Gastroesophageal sphincter (tissue), 4 donors: Measurements from ENCODE around the gene TIGD7. TPM values are rescaled to one million over a fixed set of nuclear protein-coding genes. Genes with fewer than 3 reads are reported as not detected.

Experiments used
- ATAC-seq: fragments of 150-250 bp; one replicate; pipeline ENCODE4 v1.9.1; 2016; ENCODE audit warnings: mild to moderate bottlenecking, moderate library complexity
- H3K27ac ChIP-seq, 4 donors: fragments of 200-600 bp; sonication (generic) in 3 of 4; 1 replicate in 3 of 4; 2 replicates in 1 of 4; pipeline ENCODE4 v1.5.1; 2016 to 2019
- H3K27me3 ChIP-seq: fragments of 200-600 bp; sonication (generic); one replicate; pipeline ENCODE4 v1.5.1; 2019
- H3K36me3 ChIP-seq, 2 donors: fragments of 200-600 bp; sonication (generic); one replicate each; pipeline ENCODE4 v1.5.1; 2019; ENCODE audit warnings: control low read depth in 1 of 2
- H3K4me1 ChIP-seq, 3 donors: fragments of 200-600 bp; sonication (generic); 1 replicate in 2 of 3; 2 replicates in 1 of 3; pipeline ENCODE4 v1.5.1; 2016 to 2019; ENCODE audit warnings: control low read depth in 2 of 3
- H3K4me3 ChIP-seq, 2 donors: fragments of 200-600 bp; sonication (generic); one replicate each; pipeline ENCODE4 v1.5.1; 2019; ENCODE audit warnings: mild to moderate bottlenecking in 1 of 2, moderate library complexity in 1 of 2
- H3K9me3 ChIP-seq, 3 donors: fragments of 200-600 bp; sonication (generic); one replicate each; pipeline ENCODE4 v1.5.1; 2017 to 2019; ENCODE audit warnings: control low read depth in 2 of 3
- CTCF ChIP-seq, 4 experiments: fragments of 200-600 bp in 2 of 4; fragments of 450-650 bp in 2 of 4; sonication (generic) in 1 of 4; IDR thresholded peaks; one replicate each; pipeline ENCODE4 v1.5.1; 2017 to 2019; ENCODE audit warnings: antibody characterized with exemption in 4 of 4, mild to moderate bottlenecking in 2 of 4, moderate library complexity in 2 of 4
- EP300 ChIP-seq: sonication (generic); formaldehyde crosslinking; IDR thresholded peaks from one replicate; pipeline ENCODE4 v1.6.1; 2017; ENCODE audit warnings: antibody characterized with exemption, mild to moderate bottlenecking
- POLR2A ChIP-seq, 2 donors: fragments of 450-650 bp; IDR thresholded peaks; one replicate each; pipeline ENCODE4 v1.6.1; 2017; ENCODE audit warnings: antibody characterized with exemption in 2 of 2, mild to moderate bottlenecking in 2 of 2, moderate library complexity in 1 of 2
- POLR2AphosphoS5 ChIP-seq: sonication (generic); formaldehyde crosslinking; IDR thresholded peaks from one replicate; pipeline ENCODE4 v1.6.1; 2017; ENCODE audit warnings: antibody characterized with exemption
- WGBS, 2 donors: methylation state at CpG; one replicate each; pipeline ENCODE4 v1.1.5; 2018; ENCODE audit warnings: low coverage in 1 of 2; 5-methylcytosine and 5-hydroxymethylcytosine counted together
- total RNA-seq, 4 donors: library from RNA; depleted of rRNA; stranded (reverse); fragments of >200 nt; gene quantifications; one replicate each; pipeline ENCODE4 v1.1.0, GENCODE V29; 2016

TIGD7 gene
- total RNA-seq, 4 donors from 2014 or later: 4.4 to 8.3 (median 6.2) TPM

- H3K27ac ChIP-seq: no peak overlapping the region
- H3K4me3 ChIP-seq: no peak overlapping the region
- ATAC-seq: no peak
- no peaks in the 10 kb centered on the region for H3K4me1 ChIP-seq
- peaks cover 5 to 100% (median 9%) of the 10 kb centered on the region in 3 donors for H3K9me3 ChIP-seq
- H3K27me3 ChIP-seq: no peaks in the 10 kb centered on the region
- 92 to 97% methylated on average over 2 to 3 of the region's 3 CpGs for WGBS, 2 donors
- TF ChIP-seq POLR2A (IDR thresholded peaks at IDR 0.05) (no peak), CTCF (IDR thresholded peaks at IDR 0.05) (no peak), POLR2AphosphoS5 (no peak), EP300 (no peak)
- H3K36me3 ChIP-seq: peaks cover 13 to 69% of the 10 kb centered on the region in 2 donors
These were observed 12.2 kb upstream of the TIGD7 start for GRCh38 chr16:3317315-3317999.

GRCh38 chr16:3311496-3311895 lies 6.3 kb upstream of the TIGD7 start:
- TF ChIP-seq EP300 (no peak), CTCF (IDR thresholded peaks at IDR 0.05) (no peak)
- no peak overlapping the region for H3K4me3 ChIP-seq
- 100% methylated on average over 1 to 4 of the region's 4 CpGs for WGBS, 2 donors
- H3K4me1 ChIP-seq: peaks cover 0 to 11% (median 0%) of the 10 kb centered on the region in 3 donors
- H3K27ac ChIP-seq: no peak overlapping the region
- ATAC-seq: no peak
- H3K27me3 ChIP-seq: no peaks in the 10 kb centered on the region
- H3K9me3 ChIP-seq: peaks cover 0 to 100% (median 5%) of the 10 kb centered on the region in 3 donors
- H3K36me3 ChIP-seq: peaks cover 6 to 93% of the 10 kb centered on the region in 2 donors

- Histone ChIP-seq H3K27ac (peak overlapping the region; percentile 79 to 95 (median 93)), H3K9me3 (peaks cover 0 to 84% (median 0%) of the 10 kb centered on the region in 3 donors), H3K36me3 (peaks cover 3 to 62% of the 10 kb centered on the region in 2 donors), H3K4me1 (peaks cover 0 to 28% (median 12%) of the 10 kb centered on the region in 3 donors), H3K4me3 (peak overlapping the region; percentile 77 to 83), H3K27me3 (no peaks in the 10 kb centered on the region)
- 60 to 61% methylated on average over 1 to 10 of the region's 11 CpGs for WGBS, 2 donors
- ATAC-seq: no peak
- no peak for TF ChIP-seq EP300
- TF ChIP-seq POLR2A (IDR thresholded peaks at IDR 0.05): no peak
- no peak for TF ChIP-seq CTCF (IDR thresholded peaks at IDR 0.05)
- no peak for TF ChIP-seq POLR2AphosphoS5
These were observed 848 bp upstream of the TIGD7 start for GRCh38 chr16:3306078-3306477.

- Histone ChIP-seq H3K4me3 (peak overlapping the region; percentile 77 to 83), H3K36me3 (peaks cover 3 to 62% of the 10 kb centered on the region in 2 donors), H3K9me3 (peaks cover 0 to 84% (median 0%) of the 10 kb centered on the region in 3 donors), H3K27me3 (no peaks in the 10 kb centered on the region), H3K4me1 (peaks cover 0 to 28% (median 12%) of the 10 kb centered on the region in 3 donors), H3K27ac (peak overlapping the region in 1 of 4 donors; percentile 95)
- ATAC-seq: no peak
- TF ChIP-seq POLR2A (IDR thresholded peaks at IDR 0.05): no peak
- TF ChIP-seq EP300: no peak
- WGBS, 2 donors: 61 to 71% methylated on average over 4 of the region's 4 CpGs
These were observed 860 bp downstream of the TIGD7 start for GRCh38 chr16:3304370-3304769.

- H3K27me3 ChIP-seq: no peaks in the 10 kb centered on the region
- H3K9me3 ChIP-seq: peaks cover 0 to 95% (median 2%) of the 10 kb centered on the region in 3 donors
- H3K4me1 ChIP-seq: peaks cover 0 to 4% (median 0%) of the 10 kb centered on the region in 3 donors
- no peak overlapping the region for H3K4me3 ChIP-seq
- ATAC-seq: no peak
- TF ChIP-seq POLR2AphosphoS5: no peak
- TF ChIP-seq EP300: no peak
- no peak for TF ChIP-seq CTCF (IDR thresholded peaks at IDR 0.05)
- no peak for TF ChIP-seq POLR2A (IDR thresholded peaks at IDR 0.05)
- H3K36me3 ChIP-seq: peaks cover 0 to 63% of the 10 kb centered on the region in 2 donors
- 60 to 74% methylated on average over 9 to 12 of the region's 13 CpGs for WGBS, 2 donors
- H3K27ac ChIP-seq: no peak overlapping the region
These were observed 9.4 kb downstream of the TIGD7 start for GRCh38 chr16:3295783-3296182.
